ENCODE measurements around the gene ABHD10. TPM values are rescaled to one million over a fixed set of nuclear protein-coding genes. Genes with fewer than 3 reads are reported as not detected.
A peak's percentile ranks its signal among the peaks of the same experiment; 100 is the strongest.

ABHD10 gene
- polyA plus RNA-seq: 30.4 TPM
- long read RNA-seq, donor 1, transcript ABHD10-201 (5 exons, 2,590 nt): major isoform, 7 of 21 reads
- long read RNA-seq, donor 1, partial matches to known transcripts: 13 of 21 reads
- long read RNA-seq, donor 1, other reads (novel, unspliced or antisense): 0 of 21 reads
- long read RNA-seq, donor 2, transcript ABHD10-201 (5 exons, 2,590 nt): major isoform, 7 of 9 reads
- long read RNA-seq, donor 2, partial matches to known transcripts: 0 of 9 reads
- long read RNA-seq, donor 2, other reads (novel, unspliced or antisense): 0 of 9 reads
- long read RNA-seq, donor 3: 0 reads
- long read RNA-seq, donor 4: 0 reads
- long read RNA-seq, donor 5, transcript ABHD10-201 (5 exons, 2,590 nt): major isoform, 5 of 6 reads
- long read RNA-seq, donor 5, partial matches to known transcripts: 0 of 6 reads
- long read RNA-seq, donor 5, other reads (novel, unspliced or antisense): 0 of 6 reads
- long read RNA-seq, donor 6, transcript ABHD10-201 (5 exons, 2,590 nt): major isoform, 6 of 6 reads
- long read RNA-seq, donor 6, partial matches to known transcripts: 0 of 6 reads
- long read RNA-seq, donor 6, other reads (novel, unspliced or antisense): 0 of 6 reads
- long read RNA-seq, donor 7, transcript ABHD10-201 (5 exons, 2,590 nt): major isoform, 7 of 7 reads
- long read RNA-seq, donor 7, partial matches to known transcripts: 0 of 7 reads
- long read RNA-seq, donor 7, other reads (novel, unspliced or antisense): 0 of 7 reads
- long read RNA-seq, donor 8, transcript ABHD10-201 (5 exons, 2,590 nt): major isoform, 6 of 8 reads
- long read RNA-seq, donor 8, partial matches to known transcripts: 0 of 8 reads
- long read RNA-seq, donor 8, other reads (novel, unspliced or antisense): 0 of 8 reads
- long read RNA-seq, donor 9, transcript ABHD10-201 (5 exons, 2,590 nt): major isoform, 9 of 11 reads
- long read RNA-seq, donor 9, partial matches to known transcripts: 0 of 11 reads
- long read RNA-seq, donor 9, other reads (novel, unspliced or antisense): 0 of 11 reads
- long read RNA-seq, donor 10, transcript ABHD10-201 (5 exons, 2,590 nt): major isoform, 12 of 15 reads
- long read RNA-seq, donor 10, partial matches to known transcripts: 0 of 15 reads
- long read RNA-seq, donor 10, other reads (novel, unspliced or antisense): 0 of 15 reads
- long read RNA-seq, donor 11, transcript ABHD10-201 (5 exons, 2,590 nt): major isoform, 6 of 6 reads
- long read RNA-seq, donor 11, partial matches to known transcripts: 0 of 6 reads
- long read RNA-seq, donor 11, other reads (novel, unspliced or antisense): 0 of 6 reads

- Histone ChIP-seq H3K27me3 (ENCODE audit: control insufficient read depth, insufficient read depth, low read length) (no peaks in the 10 kb centered on the region), H3K36me3 (ENCODE audit: control insufficient read depth, insufficient read depth, low read length) (no peaks in the 10 kb centered on the region), H3K4me3 (ENCODE audit: low read length) (peak within 1 kb of the TSS; percentile 95), H3K27ac (ENCODE audit: low read length) (peak within 1 kb of the TSS; percentile 83), H3K4me1 (ENCODE audit: control insufficient read depth, insufficient read depth, low read length) (no peaks in the 10 kb centered on the region), H3K9me3 (ENCODE audit: control insufficient read depth, low read depth, low read length) (no peaks in the 10 kb centered on the region)
- WGBS (ENCODE audit: insufficient coverage, low lambda C conversion rate): no CpG with 5 or more reads among the region's 61 CpGs
- peak; percentile 98 to 99 for DNase-seq
Observed at GRCh38 chr3:111978583-111979433, at the start of gene ABHD10. ABHD10 (plus strand) TSS chr3:111979026; CDS start chr3:111979062, 36 bp downstream.

GRCh38 chr3:111929484-111929883 is 49.3 kb upstream of the ABHD10 start:
- no peaks in the 10 kb centered on the region for H3K27me3 ChIP-seq (ENCODE audit: control insufficient read depth, insufficient read depth, low read length)
- H3K9me3 ChIP-seq (ENCODE audit: control insufficient read depth, low read depth, low read length): no peaks in the 10 kb centered on the region
- H3K36me3 ChIP-seq (ENCODE audit: control insufficient read depth, insufficient read depth, low read length): peaks cover 13% of the 10 kb centered on the region
- no peak overlapping the region for H3K27ac ChIP-seq (ENCODE audit: low read length)
- no peak for DNase-seq
- H3K4me1 ChIP-seq (ENCODE audit: control insufficient read depth, insufficient read depth, low read length): peaks cover 2% of the 10 kb centered on the region
- no peak overlapping the region for H3K4me3 ChIP-seq (ENCODE audit: low read length)
- no CpG with 5 or more reads among the region's 2 CpGs for WGBS (ENCODE audit: insufficient coverage, low lambda C conversion rate)

DNA sequence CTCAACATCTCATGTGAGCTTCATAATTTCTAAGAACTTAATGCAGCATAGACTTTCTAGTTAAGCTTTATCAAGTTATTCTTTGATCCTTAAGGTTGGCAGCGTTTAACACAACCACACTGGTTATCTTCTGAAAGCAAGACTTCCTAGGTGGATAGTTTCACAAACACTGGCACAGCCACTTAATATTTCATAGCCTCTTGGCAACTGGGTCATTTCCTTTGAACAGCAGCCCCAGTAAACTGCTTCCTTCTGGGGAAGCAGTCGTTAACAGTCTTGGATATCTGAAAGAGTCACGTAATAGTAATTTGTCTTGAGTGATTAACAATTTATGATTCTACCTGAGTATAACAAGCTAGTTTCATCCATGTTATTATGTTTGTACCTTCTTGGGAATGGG is 45.9 kb upstream of the ABHD10 start:
- Histone ChIP-seq H3K4me1 (ENCODE audit: control insufficient read depth, insufficient read depth, low read length) (peaks cover 3% of the 10 kb centered on the region), H3K9me3 (ENCODE audit: control insufficient read depth, low read depth, low read length) (no peaks in the 10 kb centered on the region), H3K27ac (ENCODE audit: low read length) (no peak overlapping the region), H3K27me3 (ENCODE audit: control insufficient read depth, insufficient read depth, low read length) (no peaks in the 10 kb centered on the region), H3K4me3 (ENCODE audit: low read length) (no peak overlapping the region), H3K36me3 (ENCODE audit: control insufficient read depth, insufficient read depth, low read length) (peaks cover 10% of the 10 kb centered on the region)
- no peak for DNase-seq
- no CpG with 5 or more reads among the region's 3 CpGs for WGBS (ENCODE audit: insufficient coverage, low lambda C conversion rate)

GRCh38 chr3:111936191-111936841 is 42.5 kb upstream of the ABHD10 start:
- Histone ChIP-seq H3K27ac (ENCODE audit: low read length) (no peak overlapping the region), H3K27me3 (ENCODE audit: control insufficient read depth, insufficient read depth, low read length) (no peaks in the 10 kb centered on the region), H3K36me3 (ENCODE audit: control insufficient read depth, insufficient read depth, low read length) (peaks cover 22% of the 10 kb centered on the region), H3K9me3 (ENCODE audit: control insufficient read depth, low read depth, low read length) (no peaks in the 10 kb centered on the region), H3K4me3 (ENCODE audit: low read length) (no peak overlapping the region), H3K4me1 (ENCODE audit: control insufficient read depth, insufficient read depth, low read length) (peaks cover 3% of the 10 kb centered on the region)
- DNase-seq: no peak

- no peaks in the 10 kb centered on the region for H3K27me3 ChIP-seq (ENCODE audit: control insufficient read depth, insufficient read depth, low read length)
- peaks cover 24% of the 10 kb centered on the region for H3K36me3 ChIP-seq (ENCODE audit: control insufficient read depth, insufficient read depth, low read length)
- no peak overlapping the region for H3K27ac ChIP-seq (ENCODE audit: low read length)
- H3K4me3 ChIP-seq (ENCODE audit: low read length): no peak overlapping the region
- WGBS (ENCODE audit: insufficient coverage, low lambda C conversion rate): 100% methylated on average over 1 of the region's 1 CpG
- H3K9me3 ChIP-seq (ENCODE audit: control insufficient read depth, low read depth, low read length): no peaks in the 10 kb centered on the region
- peaks cover 3% of the 10 kb centered on the region for H3K4me1 ChIP-seq (ENCODE audit: control insufficient read depth, insufficient read depth, low read length)
- no peak for DNase-seq
Observed at GRCh38 chr3:111936967-111937366, 41.9 kb upstream of the ABHD10 start.

- no peaks in the 10 kb centered on the region for H3K9me3 ChIP-seq (ENCODE audit: control insufficient read depth, low read depth, low read length)
- no peaks in the 10 kb centered on the region for H3K27me3 ChIP-seq (ENCODE audit: control insufficient read depth, insufficient read depth, low read length)
- H3K4me3 ChIP-seq (ENCODE audit: low read length): no peak overlapping the region
- peaks cover 3% of the 10 kb centered on the region for H3K4me1 ChIP-seq (ENCODE audit: control insufficient read depth, insufficient read depth, low read length)
- H3K27ac ChIP-seq (ENCODE audit: low read length): no peak overlapping the region
- H3K36me3 ChIP-seq (ENCODE audit: control insufficient read depth, insufficient read depth, low read length): peaks cover 20% of the 10 kb centered on the region
- no peak for DNase-seq
Observed at GRCh38 chr3:111937871-111938270, 41.0 kb upstream of the ABHD10 start.

DNA sequence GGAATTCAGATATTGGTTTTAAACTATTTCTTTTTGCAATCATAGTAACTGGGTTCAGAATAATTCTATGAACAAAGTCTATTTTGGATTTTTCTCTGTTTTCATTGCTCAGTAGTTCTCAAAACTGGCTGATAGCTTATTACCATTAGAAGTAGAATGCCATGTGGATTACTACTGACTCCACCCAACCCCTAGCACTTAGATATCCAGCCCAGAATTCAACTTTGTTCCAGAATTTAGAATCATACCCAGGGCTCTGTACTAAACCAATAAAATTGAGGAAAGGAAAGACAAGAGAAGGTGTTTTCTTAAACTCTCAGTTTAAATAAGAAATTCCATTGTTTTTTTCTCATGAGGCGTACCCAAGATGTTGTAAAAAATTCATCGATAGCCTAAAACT is 39.0 kb upstream of the ABHD10 start:
- Histone ChIP-seq H3K9me3 (ENCODE audit: control insufficient read depth, low read depth, low read length) (no peaks in the 10 kb centered on the region), H3K27ac (ENCODE audit: low read length) (no peak overlapping the region), H3K36me3 (ENCODE audit: control insufficient read depth, insufficient read depth, low read length) (peaks cover 18% of the 10 kb centered on the region), H3K4me1 (ENCODE audit: control insufficient read depth, insufficient read depth, low read length) (no peaks in the 10 kb centered on the region), H3K27me3 (ENCODE audit: control insufficient read depth, insufficient read depth, low read length) (no peaks in the 10 kb centered on the region), H3K4me3 (ENCODE audit: low read length) (no peak overlapping the region)
- 100% methylated on average over 2 of the region's 2 CpGs for WGBS (ENCODE audit: insufficient coverage, low lambda C conversion rate)
- DNase-seq: no peak

- H3K9me3 ChIP-seq (ENCODE audit: control insufficient read depth, low read depth, low read length): no peaks in the 10 kb centered on the region
- no peaks in the 10 kb centered on the region for H3K27me3 ChIP-seq (ENCODE audit: control insufficient read depth, insufficient read depth, low read length)
- no peaks in the 10 kb centered on the region for H3K4me1 ChIP-seq (ENCODE audit: control insufficient read depth, insufficient read depth, low read length)
- no peak overlapping the region for H3K27ac ChIP-seq (ENCODE audit: low read length)
- no peak overlapping the region for H3K4me3 ChIP-seq (ENCODE audit: low read length)
- 93% methylated on average over 2 of the region's 2 CpGs for WGBS (ENCODE audit: insufficient coverage, low lambda C conversion rate)
- no peak for DNase-seq
- H3K36me3 ChIP-seq (ENCODE audit: control insufficient read depth, insufficient read depth, low read length): peaks cover 22% of the 10 kb centered on the region
Observed at GRCh38 chr3:111943533-111943932, 35.3 kb upstream of the ABHD10 start.

DNA sequence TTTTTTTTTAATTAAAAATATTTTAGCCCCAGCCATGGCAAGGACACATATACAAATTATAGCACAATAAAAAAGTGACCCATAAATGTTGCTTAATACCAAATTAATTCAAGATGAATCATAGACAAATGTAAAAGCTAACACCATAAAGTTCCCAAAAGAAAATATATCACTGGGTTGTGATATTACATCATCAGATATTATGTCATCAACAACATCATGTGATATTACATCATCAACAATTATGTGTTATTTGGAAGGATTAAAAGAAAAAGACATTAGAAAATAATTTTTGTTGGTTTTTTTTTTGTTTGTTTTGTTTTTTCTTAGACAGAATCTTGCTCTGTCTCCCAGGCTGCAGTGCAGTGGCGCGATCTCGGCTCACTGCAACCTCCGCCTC is 34.5 kb upstream of the ABHD10 start:
- Histone ChIP-seq H3K9me3 (ENCODE audit: control insufficient read depth, low read depth, low read length) (no peaks in the 10 kb centered on the region), H3K4me1 (ENCODE audit: control insufficient read depth, insufficient read depth, low read length) (no peaks in the 10 kb centered on the region), H3K27ac (ENCODE audit: low read length) (no peak overlapping the region), H3K4me3 (ENCODE audit: low read length) (no peak overlapping the region), H3K27me3 (ENCODE audit: control insufficient read depth, insufficient read depth, low read length) (no peaks in the 10 kb centered on the region), H3K36me3 (ENCODE audit: control insufficient read depth, insufficient read depth, low read length) (peaks cover 25% of the 10 kb centered on the region)
- WGBS (ENCODE audit: insufficient coverage, low lambda C conversion rate): no CpG with 5 or more reads among the region's 4 CpGs
- DNase-seq: no peak

Measured in large intestine (tissue), 12 donors.